Measurements from ENCODE around the gene HHLA2.

The HHLA2 gene

DNA sequence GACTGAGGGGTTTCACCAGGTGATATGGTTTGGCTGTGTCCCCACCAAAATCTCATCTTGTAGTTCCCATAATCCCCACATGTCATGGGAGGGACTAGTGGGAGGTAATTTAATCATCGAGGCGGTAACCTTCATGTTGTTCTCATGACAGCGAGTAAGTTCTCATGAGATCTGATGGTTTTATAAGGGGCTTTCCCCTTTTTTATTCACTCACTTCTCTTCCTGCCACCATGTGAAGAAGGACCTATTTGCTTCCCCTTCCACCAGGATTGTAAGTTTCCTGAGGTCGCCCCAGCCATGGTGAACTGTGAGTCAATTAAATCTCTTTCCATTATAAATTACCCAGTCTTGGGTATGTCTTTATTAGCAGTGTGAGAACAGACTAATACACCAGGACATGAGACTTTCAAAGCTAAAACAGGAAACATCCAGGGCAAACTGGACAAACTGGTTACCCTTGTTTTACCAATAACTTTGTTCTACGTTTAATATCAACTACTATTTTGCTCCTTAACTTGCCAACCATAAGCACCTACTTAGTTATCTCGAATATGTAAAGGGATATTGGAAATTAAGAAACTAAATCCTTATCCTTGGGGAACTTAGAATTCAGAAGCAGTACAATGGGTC is 115.9 kb downstream of the HHLA2 start:
- Histone ChIP-seq H3K36me3 (ENCODE audit: low read depth) (no peaks in the 10 kb centered on the region), H3K27ac (ENCODE audit: poor library complexity, severe bottlenecking) (no peak overlapping the region), H3K27me3 (ENCODE audit: insufficient read depth, poor library complexity, severe bottlenecking) (no peaks in the 10 kb centered on the region), H3K4me1 (ENCODE audit: insufficient read depth, poor library complexity, severe bottlenecking) (peaks cover 10% of the 10 kb centered on the region), H3K4me3 (ENCODE audit: severe bottlenecking) (no peak overlapping the region), H3K9me3 (ENCODE audit: severe bottlenecking) (no peaks in the 10 kb centered on the region)
- DNase-seq (ENCODE audit: low spot score) (no peak), ATAC-seq (ENCODE audit: low read depth) (no peak)
- TF ChIP-seq, protein P1, sequence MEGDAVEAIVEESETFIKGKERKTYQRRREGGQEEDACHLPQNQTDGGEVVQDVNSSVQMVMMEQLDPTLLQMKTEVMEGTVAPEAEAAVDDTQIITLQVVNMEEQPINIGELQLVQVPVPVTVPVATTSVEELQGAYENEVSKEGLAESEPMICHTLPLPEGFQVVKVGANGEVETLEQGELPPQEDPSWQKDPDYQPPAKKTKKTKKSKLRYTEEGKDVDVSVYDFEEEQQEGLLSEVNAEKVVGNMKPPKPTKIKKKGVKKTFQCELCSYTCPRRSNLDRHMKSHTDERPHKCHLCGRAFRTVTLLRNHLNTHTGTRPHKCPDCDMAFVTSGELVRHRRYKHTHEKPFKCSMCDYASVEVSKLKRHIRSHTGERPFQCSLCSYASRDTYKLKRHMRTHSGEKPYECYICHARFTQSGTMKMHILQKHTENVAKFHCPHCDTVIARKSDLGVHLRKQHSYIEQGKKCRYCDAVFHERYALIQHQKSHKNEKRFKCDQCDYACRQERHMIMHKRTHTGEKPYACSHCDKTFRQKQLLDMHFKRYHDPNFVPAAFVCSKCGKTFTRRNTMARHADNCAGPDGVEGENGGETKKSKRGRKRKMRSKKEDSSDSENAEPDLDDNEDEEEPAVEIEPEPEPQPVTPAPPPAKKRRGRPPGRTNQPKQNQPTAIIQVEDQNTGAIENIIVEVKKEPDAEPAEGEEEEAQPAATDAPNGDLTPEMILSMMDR (IDR thresholded peaks at IDR 0.05; ENCODE audit: poor library complexity, severe bottlenecking) = no peak

DNA sequence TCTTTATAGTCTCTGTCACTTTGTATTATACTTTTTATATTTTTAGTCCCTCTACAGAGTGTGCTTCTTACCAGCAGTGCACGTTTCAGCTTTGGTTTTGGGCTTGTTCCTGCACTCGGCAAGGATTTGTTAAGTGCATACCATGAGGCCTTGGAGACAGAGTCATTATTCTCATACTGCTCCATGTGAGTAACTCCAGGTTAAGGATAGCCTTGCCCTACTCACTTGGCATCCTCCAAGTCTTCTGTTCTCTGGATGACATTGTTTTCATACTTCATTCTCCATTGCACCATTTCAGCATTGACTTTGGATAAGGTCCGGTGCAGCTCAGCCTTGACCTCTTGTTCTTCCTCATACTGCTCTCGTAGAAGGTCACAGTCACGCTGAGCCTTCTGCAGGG is 117.7 kb downstream of the HHLA2 start:
- no peak overlapping the region for H3K27ac ChIP-seq (ENCODE audit: poor library complexity, severe bottlenecking)
- H3K27me3 ChIP-seq (ENCODE audit: insufficient read depth, poor library complexity, severe bottlenecking) = no peaks in the 10 kb centered on the region
- ATAC-seq (ENCODE audit: low read depth) (no peak), DNase-seq (ENCODE audit: low spot score) (no peak)
- H3K36me3 ChIP-seq (ENCODE audit: low read depth) = no peaks in the 10 kb centered on the region
- no peak overlapping the region for H3K4me3 ChIP-seq (ENCODE audit: severe bottlenecking)
- H3K4me1 ChIP-seq (ENCODE audit: insufficient read depth, poor library complexity, severe bottlenecking) = peaks cover 10% of the 10 kb centered on the region
- H3K9me3 ChIP-seq (ENCODE audit: severe bottlenecking) = no peaks in the 10 kb centered on the region
- TF ChIP-seq, protein P1 (IDR thresholded peaks at IDR 0.05; ENCODE audit: poor library complexity, severe bottlenecking) = no peak

DNA sequence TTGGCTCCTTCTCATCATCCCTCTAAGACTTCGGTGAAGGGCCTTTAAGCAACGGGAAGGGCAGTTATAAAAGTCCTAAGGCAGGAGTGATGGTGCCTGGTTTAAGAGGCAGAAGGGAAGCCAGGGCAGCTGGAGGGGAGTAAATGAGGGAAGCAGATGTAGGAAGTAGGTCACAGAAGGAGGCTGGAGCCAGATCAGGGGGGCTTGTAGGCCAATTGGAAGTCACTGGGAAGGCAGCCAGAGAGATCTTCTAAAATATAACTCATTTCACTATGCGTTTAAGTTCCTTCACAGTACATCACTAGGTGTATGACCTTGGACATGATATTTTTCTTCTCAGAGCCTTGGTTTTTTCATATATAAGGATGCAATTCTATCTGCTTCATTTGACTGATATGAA is 119.3 kb downstream of the HHLA2 start:
- ATAC-seq (ENCODE audit: low read depth) (no peak), DNase-seq (ENCODE audit: low spot score) (no peak)
- no peak overlapping the region for H3K27ac ChIP-seq (ENCODE audit: poor library complexity, severe bottlenecking)
- H3K27me3 ChIP-seq (ENCODE audit: insufficient read depth, poor library complexity, severe bottlenecking) = no peaks in the 10 kb centered on the region
- TF ChIP-seq, protein P1 (IDR thresholded peaks at IDR 0.05; ENCODE audit: poor library complexity, severe bottlenecking) = no peak
- no peaks in the 10 kb centered on the region for H3K36me3 ChIP-seq (ENCODE audit: low read depth)
- H3K4me3 ChIP-seq (ENCODE audit: severe bottlenecking) = no peak overlapping the region
- no peaks in the 10 kb centered on the region for H3K9me3 ChIP-seq (ENCODE audit: severe bottlenecking)
- H3K4me1 ChIP-seq (ENCODE audit: insufficient read depth, poor library complexity, severe bottlenecking) = peaks cover 10% of the 10 kb centered on the region

DNA sequence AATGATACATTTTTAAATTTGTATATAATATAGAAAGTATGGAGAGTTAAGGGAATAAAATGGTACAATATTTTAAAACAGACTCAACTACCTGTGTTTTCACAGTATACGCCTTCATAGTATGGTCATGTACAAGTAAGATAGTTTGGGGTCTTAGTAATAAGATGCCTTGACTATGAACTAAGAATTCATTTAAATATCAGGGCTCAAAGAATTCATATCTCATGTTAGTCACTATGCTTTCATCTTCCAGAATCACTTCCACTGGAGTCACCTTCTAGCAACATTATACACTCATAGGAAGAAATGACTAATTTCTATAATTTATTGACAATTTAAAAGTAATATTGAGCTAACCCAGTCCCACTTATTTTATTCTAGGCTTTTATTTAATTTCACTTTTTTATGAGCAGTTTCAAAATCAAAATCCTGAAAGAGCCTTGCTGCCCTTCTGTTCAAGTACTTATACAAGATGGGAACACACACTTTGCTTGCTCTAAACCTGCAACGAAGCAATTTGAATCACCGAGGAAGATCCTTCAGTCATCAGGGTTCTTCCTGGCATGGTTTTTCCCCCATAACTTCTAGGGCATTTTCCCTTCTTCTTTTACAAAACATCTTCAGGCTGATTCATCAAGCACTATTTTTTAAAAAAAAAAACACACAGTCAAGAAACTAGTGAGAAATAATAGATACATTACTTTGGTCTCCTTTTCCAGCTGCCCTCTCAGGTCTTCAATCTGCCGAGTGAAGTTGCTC is 119.9 kb downstream of the HHLA2 start:
- Histone ChIP-seq H3K9me3 (ENCODE audit: severe bottlenecking) (no peaks in the 10 kb centered on the region), H3K4me3 (ENCODE audit: severe bottlenecking) (no peak overlapping the region), H3K4me1 (ENCODE audit: insufficient read depth, poor library complexity, severe bottlenecking) (peaks cover 11% of the 10 kb centered on the region), H3K27me3 (ENCODE audit: insufficient read depth, poor library complexity, severe bottlenecking) (no peaks in the 10 kb centered on the region), H3K36me3 (ENCODE audit: low read depth) (no peaks in the 10 kb centered on the region), H3K27ac (ENCODE audit: poor library complexity, severe bottlenecking) (no peak overlapping the region)
- TF ChIP-seq, protein P1 (IDR thresholded peaks at IDR 0.05; ENCODE audit: poor library complexity, severe bottlenecking) = no peak
- ATAC-seq (ENCODE audit: low read depth) (no peak), DNase-seq (ENCODE audit: low spot score) (no peak)

DNA sequence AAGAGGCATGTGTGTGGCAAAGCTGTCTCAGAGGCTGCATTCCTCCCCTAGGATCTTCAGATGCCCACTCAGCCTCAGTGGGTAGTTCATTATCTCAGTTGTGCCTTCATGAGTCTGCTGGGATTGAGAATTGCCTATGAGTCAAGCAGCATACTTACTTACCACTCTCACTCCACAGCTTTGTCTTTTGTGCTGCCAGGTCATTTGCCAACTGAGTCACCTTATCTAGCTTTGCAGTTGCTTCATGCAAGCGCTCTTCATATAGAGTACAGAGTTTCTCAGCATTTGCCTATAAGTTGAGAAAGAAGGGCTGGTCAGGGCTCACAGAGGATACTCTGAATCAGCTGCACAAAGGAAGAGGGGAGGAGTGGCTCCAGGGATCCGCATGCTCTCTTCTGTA is 124.6 kb downstream of the HHLA2 start:
- H3K27ac ChIP-seq (ENCODE audit: poor library complexity, severe bottlenecking) = no peak overlapping the region
- H3K4me3 ChIP-seq (ENCODE audit: severe bottlenecking) = no peak overlapping the region
- ATAC-seq (ENCODE audit: low read depth) (peak; percentile 98), DNase-seq (ENCODE audit: low spot score) (no peak)
- TF ChIP-seq, protein P1 (IDR thresholded peaks at IDR 0.05; ENCODE audit: poor library complexity, severe bottlenecking) = no peak
- no peaks in the 10 kb centered on the region for H3K27me3 ChIP-seq (ENCODE audit: insufficient read depth, poor library complexity, severe bottlenecking)
- H3K36me3 ChIP-seq (ENCODE audit: low read depth) = no peaks in the 10 kb centered on the region
- no peaks in the 10 kb centered on the region for H3K9me3 ChIP-seq (ENCODE audit: severe bottlenecking)
- peaks cover 4% of the 10 kb centered on the region for H3K4me1 ChIP-seq (ENCODE audit: insufficient read depth, poor library complexity, severe bottlenecking)
